OCI-LY7 (cell line): ENCODE data around the gene ESAM. TPM values are rescaled to one million over a fixed set of nuclear protein-coding genes. Genes with fewer than 3 reads are reported as not detected.
A peak's percentile ranks its signal among the peaks of the same experiment; 100 is the strongest.

ENCODE experiments used
- BruUV-seq: library from RNA; stranded (reverse); fragments of 400-500 nt; replicated peaks from 2 replicates; lab custom pipeline; 2021; lab: Mats Ljungman, UMichigan
- CTCF ChIA-PET: fragments of 300-600 bp; sonication (Branson Sonifier 250); formaldehyde crosslinking; loops from one replicate; lab custom pipeline; 2022; ENCODE audit warnings: antibody characterized with exemption; ENCODE audit not compliant: unreplicated experiment; lab: Charles Lee
- POLR2A ChIA-PET: fragments of 300-600 bp; sonication (Branson Sonifier 250); formaldehyde crosslinking; loops from one replicate; lab custom pipeline; 2022; ENCODE audit warnings: antibody characterized with exemption; lab: Charles Lee
- DNase-seq: peaks from one replicate; pipeline ENCODE4 v3.0.0-alpha.2; 2015; ENCODE audit warnings: low spot score
- H2AFZ ChIP-seq: fragments of 200-600 bp; sonication (generic), shearing (Covaris generic); 2 replicates; pipeline ENCODE4 v1.6.1; 2014; ENCODE audit warnings: mild to moderate bottlenecking, antibody characterized with exemption, low read length, moderate library complexity
- H3K27ac ChIP-seq: fragments of 200-600 bp; sonication (generic); 2 replicates; pipeline ENCODE4 v1.5.1; 2014; ENCODE audit warnings: mixed run types, low read depth, mild to moderate bottlenecking, moderate library complexity, low read length, inconsistent platforms; ENCODE audit not compliant: poor library complexity, severe bottlenecking
- H3K36me3 ChIP-seq: fragments of 200-600 bp; sonication (generic); 2 replicates; pipeline ENCODE4 v1.6.1; 2014; ENCODE audit warnings: mild to moderate bottlenecking, antibody characterized with exemption, low read length, moderate library complexity, mixed read lengths; ENCODE audit not compliant: insufficient read depth
- H3K4me1 ChIP-seq: fragments of 200-600 bp; sonication (generic); 2 replicates; pipeline ENCODE4 v1.5.1; 2014; ENCODE audit warnings: mild to moderate bottlenecking, low read length; ENCODE audit not compliant: insufficient read depth, poor library complexity, severe bottlenecking
- H3K4me2 ChIP-seq: fragments of 200-600 bp; sonication (generic); 2 replicates; pipeline ENCODE4 v1.6.1; 2014; ENCODE audit warnings: mild to moderate bottlenecking, low read length
- H3K4me3 ChIP-seq: fragments of 200-600 bp; sonication (generic); 2 replicates; pipeline ENCODE4 v1.5.1; 2014; ENCODE audit warnings: mild to moderate bottlenecking, low read depth, low read length; ENCODE audit not compliant: poor library complexity, severe bottlenecking
- H3K79me2 ChIP-seq: fragments of 200-600 bp; sonication (generic); 2 replicates; pipeline ENCODE4 v1.6.1; 2016; ENCODE audit warnings: low read depth, mild to moderate bottlenecking, low read length, moderate library complexity, mixed read lengths; ENCODE audit not compliant: insufficient read depth
- H3K9me2 ChIP-seq: fragments of 200-600 bp; sonication (generic); 2 replicates; pipeline ENCODE4 v1.6.1; 2016; ENCODE audit warnings: mild to moderate bottlenecking, low read length, mixed read lengths; ENCODE audit not compliant: insufficient read depth
- H3K9me3 ChIP-seq: fragments of 200-600 bp; sonication (generic); 2 replicates; pipeline ENCODE4 v1.6.1; 2014; ENCODE audit warnings: mild to moderate bottlenecking, mixed run types, low read length, mixed read lengths
- H4K20me1 ChIP-seq: fragments of 200-600 bp; sonication (generic); 2 replicates; pipeline ENCODE4 v1.6.1; 2014; ENCODE audit warnings: mild to moderate bottlenecking, antibody characterized with exemption, low read length, moderate library complexity, mixed read lengths; ENCODE audit not compliant: insufficient read depth
- CTCF ChIP-seq: fragments of 200-600 bp; sonication (generic); conservative IDR thresholded peaks from 2 replicates; pipeline ENCODE4 v1.5.1; 2014; ENCODE audit warnings: mild to moderate bottlenecking, antibody characterized with exemption, low read length, moderate library complexity, mixed read lengths
- EZH2phosphoT487 ChIP-seq: fragments of 200-600 bp; sonication (generic); IDR thresholded peaks from 2 replicates; pipeline ENCODE4 v1.6.1; 2018; ENCODE audit warnings: low read depth, borderline replicate concordance, mild to moderate bottlenecking, mixed run types, antibody characterized with exemption, low read length, moderate library complexity, mixed read lengths
- intact Hi-C: fragments of 100-400 bp; cut with micrococcal nuclease; formaldehyde crosslinking; loops from one replicate; pipeline ENCODE4 v1.10.0; 2022; ENCODE audit not compliant: unreplicated experiment
- total RNA-seq, 2 experiments: library from RNA; depleted of rRNA in 1 of 2; stranded (reverse); fragments of >200 nt in 1 of 2; shearing (Covaris generic) in 1 of 2; gene quantifications; 2 replicates each; pipeline ENCODE4 v1.2.3, GENCODE V29; 2014 to 2022

The ESAM gene
- total RNA-seq, 2 experiments from 2014 or later, result 0.35 to 0.49 TPM

DNA sequence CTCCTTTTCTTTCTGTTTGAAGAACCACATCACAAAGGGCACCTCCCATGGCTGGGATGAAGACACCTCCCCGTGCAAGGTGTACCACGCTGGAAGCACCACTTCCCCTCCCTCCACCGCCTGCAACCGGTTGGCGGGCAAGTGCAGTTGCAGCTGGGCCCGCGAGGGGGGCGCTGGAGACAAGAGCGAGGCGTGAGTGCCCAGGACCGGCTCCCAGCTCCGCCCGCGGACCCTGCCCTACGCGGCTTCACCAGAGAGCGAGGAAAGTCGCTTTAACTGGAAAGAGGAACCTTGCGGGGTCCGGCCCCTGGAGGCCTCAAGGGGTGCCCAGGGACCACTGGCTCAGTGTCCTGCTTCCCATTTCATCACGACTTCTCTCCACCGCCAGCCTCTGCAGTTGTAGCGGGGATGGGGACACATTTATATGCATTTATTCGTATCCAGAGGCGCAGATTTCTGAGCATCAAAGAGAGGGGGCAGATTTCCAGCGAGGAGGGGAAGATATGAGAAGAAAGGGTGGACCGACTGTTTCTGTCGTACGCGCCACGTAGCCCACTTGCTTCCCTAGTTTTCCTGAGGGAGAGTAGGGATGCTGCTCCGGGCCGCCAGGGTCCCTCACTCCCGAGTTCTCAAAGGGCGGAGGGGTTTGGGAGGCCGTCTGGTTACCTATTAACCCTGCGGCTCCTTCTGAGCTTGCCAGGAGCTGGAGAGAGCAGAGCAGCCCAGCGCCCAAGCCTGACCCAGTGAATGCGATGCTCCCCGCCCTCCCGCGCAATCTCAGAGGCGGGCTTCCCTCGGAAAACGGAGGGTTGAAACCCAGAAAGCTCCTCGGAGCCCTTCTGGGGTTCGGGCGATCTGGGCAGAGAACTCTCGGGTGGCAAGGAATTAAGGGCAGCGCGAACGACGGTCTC is 3.5 kb downstream of the ESAM start:
- TF ChIP-seq EZH2phosphoT487 (no peak), CTCF (peak; percentile 81)
- H3K9me3 ChIP-seq, result no peaks in the 10 kb centered on the region
- H3K36me3 ChIP-seq, result no peaks in the 10 kb centered on the region
- H3K4me3 ChIP-seq, result peak overlapping the region; percentile 7
- H3K9me2 ChIP-seq, result no peaks in the 10 kb centered on the region
- no peaks in the 10 kb centered on the region for H4K20me1 ChIP-seq
- CTCF ChIA-PET, result interaction anchor here (0.6 kb wide), 1 partner anchor 78 kb away, joined by 3 read pairs; no protein-coding TSS in a partner anchor
- DNase-seq, result peak; percentile 79
- no peak overlapping the region for H3K27ac ChIP-seq
- H3K4me2 ChIP-seq, result peak overlapping the region; percentile 53
- H3K79me2 ChIP-seq, result no peaks in the 10 kb centered on the region
- no peak overlapping the region for H2AFZ ChIP-seq
- no TSS peak for BruUV-seq
- H3K4me1 ChIP-seq, result peaks cover 39% of the 10 kb centered on the region
- POLR2A ChIA-PET, result no interaction called here
- intact Hi-C loops, result no loop called here

DNA sequence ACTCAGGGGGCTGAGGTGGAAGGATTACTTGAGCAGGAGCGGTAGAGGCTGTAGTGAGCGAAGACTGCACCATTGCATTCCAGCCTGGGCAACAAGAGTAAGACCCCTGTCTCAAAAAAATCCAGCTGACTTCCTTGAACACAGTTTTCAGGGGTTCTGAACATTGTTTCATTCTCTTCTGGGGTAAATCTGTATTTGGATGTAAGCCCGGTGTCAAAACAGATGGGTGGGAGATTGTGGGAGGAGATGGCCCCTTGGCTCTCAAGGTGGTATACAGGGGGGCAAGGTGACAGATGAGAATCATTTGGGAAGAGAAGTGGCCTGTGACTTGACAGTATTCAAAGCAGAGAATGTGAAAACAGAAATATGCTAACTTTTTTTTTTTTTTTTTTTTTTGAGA is 4.8 kb downstream of the ESAM start:
- intact Hi-C loops, result no loop called here
- no peak for TF ChIP-seq CTCF
- TF ChIP-seq EZH2phosphoT487, result no peak
- DNase-seq, result no peak
- H3K79me2 ChIP-seq, result no peaks in the 10 kb centered on the region
- no peaks in the 10 kb centered on the region for H3K36me3 ChIP-seq
- no peaks in the 10 kb centered on the region for H4K20me1 ChIP-seq
- H2AFZ ChIP-seq, result no peak overlapping the region
- H3K4me2 ChIP-seq, result no peak overlapping the region
- no peaks in the 10 kb centered on the region for H3K9me3 ChIP-seq
- no peak overlapping the region for H3K4me3 ChIP-seq
- no peaks in the 10 kb centered on the region for H3K9me2 ChIP-seq
- BruUV-seq, result no TSS peak
- ChIA-PET POLR2A (interaction anchor here (0.7 kb wide), 1 partner anchor 15 kb away, joined by 6 read pairs; no protein-coding TSS in a partner anchor), CTCF (no interaction called here)
- peaks cover 34% of the 10 kb centered on the region for H3K4me1 ChIP-seq
- no peak overlapping the region for H3K27ac ChIP-seq

DNA sequence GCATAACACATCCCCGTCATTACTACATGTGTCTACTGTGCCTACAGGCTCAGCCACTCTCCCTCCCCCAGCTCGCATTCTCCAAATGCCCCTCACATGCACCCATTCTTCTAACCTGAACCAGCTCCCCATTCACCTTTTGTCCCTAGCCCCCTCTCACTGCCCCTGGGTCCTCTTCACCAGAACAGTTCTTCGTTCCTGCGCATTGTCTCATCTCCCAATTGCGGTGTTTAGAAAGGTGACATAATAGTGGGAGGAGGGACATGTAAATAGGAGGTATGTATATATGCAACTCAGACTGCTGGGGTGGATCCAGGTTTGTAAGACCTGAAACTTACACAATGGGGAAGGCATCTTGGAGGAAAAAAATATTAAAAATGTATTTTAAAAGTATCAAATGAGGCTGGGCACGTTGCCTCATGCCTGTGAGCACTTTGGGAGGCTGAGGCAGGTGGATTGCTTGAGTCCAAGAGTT is 5.3 kb downstream of the ESAM start:
- POLR2A ChIA-PET, result no interaction called here
- no peaks in the 10 kb centered on the region for H3K79me2 ChIP-seq
- TF ChIP-seq CTCF, result no peak
- no peak for TF ChIP-seq EZH2phosphoT487
- intact Hi-C loops, result no loop called here
- no peak overlapping the region for H3K4me3 ChIP-seq
- no peaks in the 10 kb centered on the region for H3K36me3 ChIP-seq
- H3K9me3 ChIP-seq, result no peaks in the 10 kb centered on the region
- BruUV-seq, result no TSS peak
- DNase-seq, result no peak
- H3K4me2 ChIP-seq, result no peak overlapping the region
- no peak overlapping the region for H2AFZ ChIP-seq
- H3K27ac ChIP-seq, result no peak overlapping the region
- H4K20me1 ChIP-seq, result no peaks in the 10 kb centered on the region
- CTCF ChIA-PET, result no interaction called here
- H3K4me1 ChIP-seq, result peaks cover 32% of the 10 kb centered on the region
- H3K9me2 ChIP-seq, result no peaks in the 10 kb centered on the region
